Lower lobe of right lung (tissue), 2 donors: Measurements from ENCODE around the gene KRT4. TPM values are rescaled to one million over a fixed set of nuclear protein-coding genes. Genes with fewer than 3 reads are reported as not detected.
"Not testable (repeated sequence)": the region's sequence is repeated elsewhere in the genome, so short reads cannot be mapped to it uniquely, and the experiment has no call there.

ENCODE experiments used
- ATAC-seq, 2 donors: fragments of 200-7000 bp; cut with Tn5 transposase; one replicate each; pipeline ENCODE4 v1.9.1; 2020 to 2022; ENCODE audit warnings: mild to moderate bottlenecking in 2 of 2, moderate library complexity in 2 of 2
- DNase-seq: peaks from one replicate; pipeline ENCODE4 v3.0.0-alpha.2; 2020
- H3K27ac ChIP-seq: fragments of 200-600 bp; one replicate; pipeline ENCODE4 v1.8.0; 2022
- H3K27me3 ChIP-seq: fragments of 200-600 bp; one replicate; pipeline ENCODE4 v1.8.0; 2022; ENCODE audit warnings: low read depth
- H3K36me3 ChIP-seq: fragments of 200-600 bp; one replicate; pipeline ENCODE4 v1.8.0; 2022; ENCODE audit warnings: mild to moderate bottlenecking
- H3K4me1 ChIP-seq: fragments of 200-600 bp; one replicate; pipeline ENCODE4 v1.8.0; 2022
- H3K4me3 ChIP-seq: fragments of 200-600 bp; one replicate; pipeline ENCODE4 v1.8.0; 2022; ENCODE audit warnings: mild to moderate bottlenecking
- H3K9me3 ChIP-seq: fragments of 200-600 bp; one replicate; pipeline ENCODE4 v1.8.0; 2022
- intact Hi-C: fragments of 100-400 bp; cut with DNase I; formaldehyde crosslinking; loops from one replicate; pipeline ENCODE4 v1.11.0; 2022
- total RNA-seq: library from RNA; stranded (reverse); fragmentation: NEBNext Ultra II Directional; extraction: Animal tissue kit (Norgen Biotek cat#: 25700); gene quantifications from one replicate; pipeline ENCODE4 v1.2.1, GENCODE V29; 2021
- TF ChIP-seq, protein P1 (sequence below): fragments of 200-600 bp; IDR thresholded peaks from one replicate; pipeline ENCODE4 v1.8.0; 2022; ENCODE audit warnings: antibody characterized with exemption, mild to moderate bottlenecking
- donor health status: DM: no; HTN: yes; CAD: no; lungs with severe emphysema.

KRT4 gene
- total RNA-seq, 1 donor from 2014 or later: 6.4 TPM

DNA sequence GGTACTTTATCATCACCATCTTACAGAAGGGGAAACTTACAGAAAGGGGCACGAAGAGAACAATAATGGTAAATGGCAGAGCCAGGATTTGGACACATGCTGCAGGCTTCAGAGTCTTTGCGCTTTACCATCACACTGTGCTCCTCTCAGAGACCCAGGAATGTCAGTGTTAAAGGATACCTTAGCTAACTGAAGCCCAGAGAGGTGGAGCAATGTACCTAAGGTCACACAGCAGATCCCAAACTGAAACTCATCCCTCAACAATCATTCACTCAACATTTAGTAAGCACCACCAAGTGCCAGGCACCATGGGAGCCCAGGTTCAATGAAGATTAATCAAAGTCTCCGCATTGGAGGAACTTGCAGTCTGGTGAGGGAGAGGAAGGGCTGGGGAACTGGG is 42.9 kb upstream of the KRT4 start:
- Histone ChIP-seq H3K4me1 (no peaks in the 10 kb centered on the region), H3K9me3 (no peaks in the 10 kb centered on the region), H3K27ac (no peak overlapping the region), H3K36me3 (no peaks in the 10 kb centered on the region), H3K4me3 (no peak overlapping the region), H3K27me3 (peaks cover 8% of the 10 kb centered on the region)
- TF ChIP-seq, protein P1, sequence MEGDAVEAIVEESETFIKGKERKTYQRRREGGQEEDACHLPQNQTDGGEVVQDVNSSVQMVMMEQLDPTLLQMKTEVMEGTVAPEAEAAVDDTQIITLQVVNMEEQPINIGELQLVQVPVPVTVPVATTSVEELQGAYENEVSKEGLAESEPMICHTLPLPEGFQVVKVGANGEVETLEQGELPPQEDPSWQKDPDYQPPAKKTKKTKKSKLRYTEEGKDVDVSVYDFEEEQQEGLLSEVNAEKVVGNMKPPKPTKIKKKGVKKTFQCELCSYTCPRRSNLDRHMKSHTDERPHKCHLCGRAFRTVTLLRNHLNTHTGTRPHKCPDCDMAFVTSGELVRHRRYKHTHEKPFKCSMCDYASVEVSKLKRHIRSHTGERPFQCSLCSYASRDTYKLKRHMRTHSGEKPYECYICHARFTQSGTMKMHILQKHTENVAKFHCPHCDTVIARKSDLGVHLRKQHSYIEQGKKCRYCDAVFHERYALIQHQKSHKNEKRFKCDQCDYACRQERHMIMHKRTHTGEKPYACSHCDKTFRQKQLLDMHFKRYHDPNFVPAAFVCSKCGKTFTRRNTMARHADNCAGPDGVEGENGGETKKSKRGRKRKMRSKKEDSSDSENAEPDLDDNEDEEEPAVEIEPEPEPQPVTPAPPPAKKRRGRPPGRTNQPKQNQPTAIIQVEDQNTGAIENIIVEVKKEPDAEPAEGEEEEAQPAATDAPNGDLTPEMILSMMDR: no peak
- intact Hi-C loops: no loop called here
- DNase-seq (no peak), ATAC-seq (no peak)

- H3K27me3 ChIP-seq: peaks cover 12% of the 10 kb centered on the region
- H3K36me3 ChIP-seq, H3K27ac ChIP-seq, intact Hi-C loops, DNase-seq, ATAC-seq, H3K4me3 ChIP-seq, H3K9me3 ChIP-seq, H3K4me1 ChIP-seq: not testable (repeated sequence)
These were observed 42.2 kb upstream of the KRT4 start for GRCh38 chr12:52856077-52856476.

GRCh38 chr12:52851787-52852186 is 37.9 kb upstream of the KRT4 start:
- H3K27ac ChIP-seq: no peak overlapping the region
- H3K4me3 ChIP-seq: no peak overlapping the region
- H3K9me3 ChIP-seq: no peaks in the 10 kb centered on the region
- ATAC-seq: no peak
- H3K4me1 ChIP-seq: no peaks in the 10 kb centered on the region
- TF ChIP-seq, protein P1: no peak
- no peaks in the 10 kb centered on the region for H3K36me3 ChIP-seq
- intact Hi-C loops: no loop called here
- H3K27me3 ChIP-seq: peaks cover 20% of the 10 kb centered on the region
- DNase-seq: no peak

DNA sequence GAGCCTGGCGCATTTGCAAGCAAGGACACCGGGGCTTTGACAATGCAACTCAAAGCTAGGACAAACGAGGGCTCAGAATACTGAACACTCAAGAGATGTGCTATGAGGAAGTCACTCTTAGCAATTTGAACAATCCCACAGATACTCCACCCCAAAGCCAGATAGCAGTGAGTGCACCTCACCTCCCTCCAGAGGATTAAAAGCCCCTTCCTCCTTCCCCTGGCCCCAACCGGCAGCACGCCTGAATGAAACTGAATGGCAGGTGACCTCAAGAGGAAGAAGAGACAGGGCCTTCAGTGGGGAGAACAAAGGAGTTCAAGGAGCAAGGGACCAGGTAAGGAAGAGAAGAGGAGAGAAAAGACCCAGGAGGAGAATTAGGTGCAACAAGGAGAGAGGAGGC is 36.8 kb upstream of the KRT4 start:
- Histone ChIP-seq H3K4me3 (no peak overlapping the region), H3K4me1 (no peaks in the 10 kb centered on the region), H3K9me3 (no peaks in the 10 kb centered on the region), H3K27me3 (peaks cover 20% of the 10 kb centered on the region), H3K36me3 (no peaks in the 10 kb centered on the region), H3K27ac (no peak overlapping the region)
- DNase-seq: no peak
- TF ChIP-seq, protein P1: no peak
- ATAC-seq: no peak
- intact Hi-C loops: no loop called here

- DNase-seq: no peak
- TF ChIP-seq, protein P1: no peak
- Histone ChIP-seq H3K9me3 (no peaks in the 10 kb centered on the region), H3K27ac (no peak overlapping the region), H3K27me3 (peaks cover 20% of the 10 kb centered on the region), H3K36me3 (no peaks in the 10 kb centered on the region), H3K4me3 (no peak overlapping the region), H3K4me1 (no peaks in the 10 kb centered on the region)
- no peak for ATAC-seq
- intact Hi-C loops: no loop called here
These were observed 35.6 kb upstream of the KRT4 start for GRCh38 chr12:52849511-52849910.

DNA sequence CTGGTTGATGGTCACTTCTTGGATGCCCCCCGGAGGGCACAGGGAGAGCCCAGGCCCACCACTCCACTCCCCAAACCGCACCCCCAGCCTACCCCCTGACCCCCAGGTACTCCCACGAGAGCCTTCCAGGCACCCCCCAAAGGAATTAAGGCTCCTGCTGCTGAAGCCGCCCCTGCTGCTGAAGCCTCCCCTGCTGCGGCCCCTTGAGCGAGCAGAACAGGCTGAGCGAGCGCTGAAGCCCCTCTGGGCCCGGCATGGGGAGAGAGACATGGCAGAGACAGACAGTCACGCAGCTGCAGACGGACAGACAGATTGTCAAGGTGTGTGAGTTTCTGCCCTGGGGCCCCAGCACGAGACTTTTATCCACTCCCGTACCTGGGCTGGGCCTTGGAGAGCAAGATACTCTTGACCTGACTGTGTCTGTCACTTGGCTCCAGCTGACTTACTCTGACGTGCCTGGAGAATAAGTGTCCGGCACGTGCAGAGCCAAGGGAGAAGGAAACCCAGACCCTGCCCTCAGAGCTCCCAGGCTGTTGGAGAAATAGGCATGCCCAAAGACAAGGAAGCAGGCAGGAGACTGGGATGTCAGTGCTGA is 34.8 kb upstream of the KRT4 start, which contains the start of gene KRT78:
Gene KRT78 (minus strand): TSS at position 334 of the 595 bp plus-strand sequence. CDS start 64 bp downstream, at position 270.
- Histone ChIP-seq H3K27ac (no peak within 1 kb of the TSS), H3K4me3 (no peak within 1 kb of the TSS), H3K9me3 (no peaks in the 10 kb centered on the region), H3K36me3 (no peaks in the 10 kb centered on the region), H3K27me3 (peaks cover 20% of the 10 kb centered on the region), H3K4me1 (no peaks in the 10 kb centered on the region)
- ATAC-seq: no peak
- intact Hi-C loops: no loop called here
- TF ChIP-seq, protein P1: no peak
- DNase-seq: no peak
